HEK293 (cell line): Measurements from ENCODE around the gene ROR2.

Experiments used
- CTCF ChIA-PET: fragments of 350-600 bp; formaldehyde crosslinking; extraction: SDS; loops from one replicate; lab custom pipeline; 2021; ENCODE audit warnings: antibody characterized with exemption; lab: Yijun Ruan, JAX
- POLR2A ChIA-PET: fragments of 300-600 bp; formaldehyde crosslinking; extraction: SDS; loops from one replicate; lab custom pipeline; 2020; ENCODE audit warnings: antibody characterized with exemption, inconsistent platforms; lab: Yijun Ruan, JAX
- H3K27ac ChIP-seq: fragments of 200-500 bp; sonication (Bioruptor generic); 2 replicates; pipeline ENCODE4 v1.5.1; 2014; ENCODE audit warnings: low read depth, low read length, control low read depth, inconsistent platforms; ENCODE audit errors: extremely low read depth
- H3K36me3 ChIP-seq, 2 experiments: fragments of 200-500 bp in 1 of 2; sonication (Bioruptor generic) in 1 of 2; 1 replicate in 1 of 2; 2 replicates in 1 of 2; pipeline ENCODE4 v1.5.1; 2014 to 2017; ENCODE audit warnings: inconsistent platforms in 2 of 2, low read length in 2 of 2; ENCODE audit not compliant: control insufficient read depth in 2 of 2, insufficient read depth in 1 of 2
- H3K4me1 ChIP-seq: fragments of 200-500 bp; sonication (Bioruptor generic); 2 replicates; pipeline ENCODE4 v1.5.1; 2014; ENCODE audit warnings: mild to moderate bottlenecking, low read length, inconsistent platforms; ENCODE audit not compliant: control insufficient read depth, insufficient read depth
- H3K4me3 ChIP-seq: 2 replicates; pipeline ENCODE4 v1.5.1; 2011; ENCODE audit warnings: low read depth, mild to moderate bottlenecking, control low read depth, low read length, moderate library complexity
- H3K9me3 ChIP-seq: fragments of 200-500 bp; sonication (Bioruptor generic); 2 replicates; pipeline ENCODE4 v1.5.1; 2014; ENCODE audit warnings: low read depth, low read length, inconsistent platforms; ENCODE audit not compliant: control insufficient read depth, insufficient read depth
- KLF16 ChIP-seq: fragments of 450-650 bp; formaldehyde crosslinking; IDR thresholded peaks from 2 replicates; pipeline ENCODE4 v1.5.1; 2017; ENCODE audit warnings: missing biosample characterization, missing genetic modification characterization
- KLF9 ChIP-seq: fragments of 450-650 bp; formaldehyde crosslinking; IDR thresholded peaks from 2 replicates; pipeline ENCODE4 v1.5.1; 2016; ENCODE audit warnings: missing biosample characterization, missing genetic modification characterization, low read depth
- MEIS1 ChIP-seq: sonication (generic); formaldehyde crosslinking; IDR thresholded peaks from 2 replicates; pipeline ENCODE4 v1.8.1; 2022; ENCODE audit warnings: missing genetic modification reagents, mild to moderate bottlenecking, borderline replicate concordance
- PRDM1 ChIP-seq: fragments of 450-650 bp; formaldehyde crosslinking; IDR thresholded peaks from 2 replicates; pipeline ENCODE4; 2016; ENCODE audit warnings: missing biosample characterization, missing genetic modification characterization
- SP3 ChIP-seq: fragments of 450-650 bp; formaldehyde crosslinking; IDR thresholded peaks from 2 replicates; pipeline ENCODE4 v1.5.1; 2016; ENCODE audit warnings: missing biosample characterization, missing genetic modification characterization
- ZBTB20 ChIP-seq: fragments of 450-650 bp; formaldehyde crosslinking; IDR thresholded peaks from 2 replicates; pipeline ENCODE4 v1.5.1; 2016; ENCODE audit warnings: missing biosample characterization, missing genetic modification characterization
- ZBTB49 ChIP-seq: fragments of 450-650 bp; formaldehyde crosslinking; IDR thresholded peaks from 2 replicates; pipeline ENCODE4 v1.5.1; 2016; ENCODE audit warnings: missing biosample characterization, missing genetic modification characterization, low read depth
- ZNF10 ChIP-seq: fragments of 450-650 bp; formaldehyde crosslinking; IDR thresholded peaks from 2 replicates; pipeline ENCODE4 v1.5.1; 2017; ENCODE audit warnings: missing biosample characterization, missing genetic modification characterization
- ZNF133 ChIP-seq: fragments of 450-650 bp; formaldehyde crosslinking; IDR thresholded peaks from 2 replicates; pipeline ENCODE4 v1.5.1; 2016; ENCODE audit warnings: missing biosample characterization, missing genetic modification characterization
- ZNF169 ChIP-seq: fragments of 450-650 bp; formaldehyde crosslinking; IDR thresholded peaks from 2 replicates; pipeline ENCODE4 v1.5.1; 2016; ENCODE audit warnings: missing biosample characterization, missing genetic modification characterization
- ZNF174 ChIP-seq: fragments of 450-650 bp; formaldehyde crosslinking; IDR thresholded peaks from 2 replicates; pipeline ENCODE4 v1.5.0; 2017; ENCODE audit warnings: missing biosample characterization, mild to moderate bottlenecking, missing genetic modification characterization
- ZNF175 ChIP-seq: fragments of 450-650 bp; formaldehyde crosslinking; IDR thresholded peaks from 2 replicates; pipeline ENCODE4 v1.5.1; 2016; ENCODE audit warnings: missing biosample characterization, missing genetic modification characterization
- ZNF211 ChIP-seq: fragments of 450-650 bp; formaldehyde crosslinking; IDR thresholded peaks from 2 replicates; pipeline ENCODE4 v1.5.1; 2016; ENCODE audit warnings: low read depth, missing biosample characterization, missing genetic modification characterization
- ZNF239 ChIP-seq: fragments of 450-650 bp; formaldehyde crosslinking; IDR thresholded peaks from 2 replicates; pipeline ENCODE4 v1.5.1; 2016; ENCODE audit warnings: missing biosample characterization, missing genetic modification characterization
- ZNF362 ChIP-seq: fragments of 450-650 bp; formaldehyde crosslinking; IDR thresholded peaks from 2 replicates; pipeline ENCODE4 v1.5.1; 2016; ENCODE audit warnings: missing biosample characterization, missing genetic modification characterization
- ZNF391 ChIP-seq: fragments of 450-650 bp; formaldehyde crosslinking; IDR thresholded peaks from 2 replicates; pipeline ENCODE4 v1.5.1; 2016; ENCODE audit warnings: low read depth, missing biosample characterization, missing genetic modification characterization, borderline replicate concordance
- ZNF423 ChIP-seq: fragments of 450-650 bp; formaldehyde crosslinking; IDR thresholded peaks from 2 replicates; pipeline ENCODE4 v1.5.1; 2016; ENCODE audit warnings: missing biosample characterization, missing genetic modification characterization
- ZNF529 ChIP-seq: fragments of 450-650 bp; formaldehyde crosslinking; IDR thresholded peaks from 2 replicates; pipeline ENCODE4 v1.5.1; 2017; ENCODE audit warnings: missing genetic modification characterization, missing biosample characterization; ENCODE audit not compliant: insufficient replicate concordance
- ZNF530 ChIP-seq: fragments of 450-650 bp; formaldehyde crosslinking; IDR thresholded peaks from 2 replicates; pipeline ENCODE4 v1.5.1; 2016; ENCODE audit warnings: low read depth, missing biosample characterization, missing genetic modification characterization
- ZNF571 ChIP-seq: fragments of 450-650 bp; formaldehyde crosslinking; IDR thresholded peaks from 2 replicates; pipeline ENCODE4 v1.5.0; 2017; ENCODE audit warnings: missing biosample characterization, missing genetic modification characterization
- ZNF580 ChIP-seq: fragments of 450-650 bp; formaldehyde crosslinking; IDR thresholded peaks from 2 replicates; pipeline ENCODE4 v1.5.1; 2016; ENCODE audit warnings: missing biosample characterization, missing genetic modification characterization
- ZNF664 ChIP-seq: fragments of 450-650 bp; formaldehyde crosslinking; IDR thresholded peaks from 2 replicates; pipeline ENCODE4 v1.5.1; 2016; ENCODE audit warnings: missing biosample characterization, missing genetic modification characterization
- ZNF747 ChIP-seq: fragments of 450-650 bp; formaldehyde crosslinking; IDR thresholded peaks from 2 replicates; pipeline ENCODE4 v1.5.1; 2016; ENCODE audit warnings: missing biosample characterization, missing genetic modification characterization
- ZNF830 ChIP-seq: fragments of 450-650 bp; IDR thresholded peaks from 2 replicates; pipeline ENCODE4 v1.5.0; 2018; ENCODE audit warnings: missing biosample characterization, missing genetic modification characterization, low read depth, mild to moderate bottlenecking, moderate library complexity
- ZNF837 ChIP-seq: fragments of 450-650 bp; formaldehyde crosslinking; IDR thresholded peaks from 2 replicates; pipeline ENCODE4 v1.5.1; 2016; ENCODE audit warnings: missing biosample characterization, missing genetic modification characterization
- ZSCAN30 ChIP-seq: fragments of 450-650 bp; IDR thresholded peaks from 2 replicates; pipeline ENCODE4 v1.5.1; 2018; ENCODE audit warnings: missing biosample characterization, mild to moderate bottlenecking, missing genetic modification characterization, moderate library complexity

Gene ROR2

GRCh38 chr9:91784673-91785446 is 165.2 kb downstream of the ROR2 start:
- Histone ChIP-seq H3K4me1 (no peaks in the 10 kb centered on the region), H3K4me3 (no peak overlapping the region), H3K36me3 (no peaks in the 10 kb centered on the region), H3K9me3 (no peaks in the 10 kb centered on the region), H3K27ac (no peak overlapping the region)
- CTCF ChIA-PET, result no interaction called here
- POLR2A ChIA-PET, result no interaction called here
- TF ChIP-seq PRDM1 (no peak), ZNF580 (tag by site-specific recombination) (no peak), ZNF174 (tag by site-specific recombination) (no peak), KLF9 (tag by site-specific recombination) (no peak), SP3 (tag by site-specific recombination) (no peak), ZNF362 (no peak), ZNF571 (no peak), ZNF391 (tag by site-specific recombination) (no peak), ZNF747 (tag by site-specific recombination) (no peak), ZNF837 (no peak), ZNF830 (tag by site-specific recombination) (no peak), ZBTB20 (tag by site-specific recombination) (no peak), ZNF10 (tag by site-specific recombination) (no peak), ZNF530 (tag by site-specific recombination) (no peak), ZBTB49 (no peak)

GRCh38 chr9:91783876-91784672 is 166.0 kb downstream of the ROR2 start:
- H3K4me3 ChIP-seq, result no peak overlapping the region
- H3K27ac ChIP-seq, result no peak overlapping the region
- POLR2A ChIA-PET, result interaction anchor here (0.5 kb wide), 1 partner anchor 8 kb away, joined by 7 read pairs; no protein-coding TSS in a partner anchor
- CTCF ChIA-PET, result no interaction called here
- H3K4me1 ChIP-seq, result no peaks in the 10 kb centered on the region
- H3K9me3 ChIP-seq, result no peaks in the 10 kb centered on the region
- peak; percentile 60; the same call in 1 of the 2 replicates for TF ChIP-seq ZNF211 (tag by site-specific recombination)
- no peak for TF ChIP-seq MEIS1 (CRISPR knock-in tag)
- H3K36me3 ChIP-seq, result no peaks in the 10 kb centered on the region

GRCh38 chr9:91783411-91783810 is 166.6 kb downstream of the ROR2 start:
- CTCF ChIA-PET, result no interaction called here
- POLR2A ChIA-PET, result interaction anchor here (0.5 kb wide), 1 partner anchor 8 kb away, joined by 7 read pairs; no protein-coding TSS in a partner anchor
- Histone ChIP-seq H3K27ac (no peak overlapping the region), H3K4me1 (no peaks in the 10 kb centered on the region), H3K9me3 (no peaks in the 10 kb centered on the region), H3K4me3 (no peak overlapping the region), H3K36me3 (no peaks in the 10 kb centered on the region)
- TF ChIP-seq ZNF169 (tag by site-specific recombination) (no peak), ZSCAN30 (no peak), KLF16 (tag by site-specific recombination) (no peak), ZNF239 (tag by site-specific recombination) (no peak), ZNF529 (no peak), ZNF664 (tag by site-specific recombination) (no peak), ZNF175 (tag by site-specific recombination) (no peak), ZNF133 (tag by site-specific recombination) (no peak), ZNF423 (tag by site-specific recombination) (no peak)
